HepG2 (cell line): ENCODE results near the gene MMP27. TPM values are rescaled to one million over a fixed set of nuclear protein-coding genes. Genes with fewer than 3 reads are reported as not detected.

Source experiments
- E2F2 ChIP-seq: sonication (generic); formaldehyde crosslinking; IDR thresholded peaks from 2 replicates; pipeline ENCODE4 v1.4.0; 2020; ENCODE audit warnings: missing genetic modification reagents, borderline replicate concordance
- HNF1A ChIP-seq, 2 experiments: sonication (generic) in 1 of 2; formaldehyde crosslinking in 1 of 2; IDR thresholded peaks; 2 replicates each; pipeline versions ENCODE4 v1.4.0 to v1.6.1; 2016 to 2020; ENCODE audit warnings: borderline replicate concordance in 1 of 2, low read depth in 1 of 2, mild to moderate bottlenecking in 1 of 2, missing genetic modification reagents in 1 of 2
- JUNB ChIP-seq: sonication (generic); formaldehyde crosslinking; IDR thresholded peaks from 2 replicates; pipeline ENCODE4 v1.8.0; 2022; ENCODE audit warnings: missing genetic modification reagents, mild to moderate bottlenecking, borderline replicate concordance
- NFATC3 ChIP-seq: sonication (generic); formaldehyde crosslinking; IDR thresholded peaks from 2 replicates; pipeline ENCODE4 v1.5.1; 2020; ENCODE audit warnings: mild to moderate bottlenecking, missing genetic modification reagents
- NR2C2 ChIP-seq: sonication (generic); formaldehyde crosslinking; IDR thresholded peaks from 2 replicates; pipeline ENCODE4 v1.4.0; 2020; ENCODE audit warnings: missing genetic modification reagents, mild to moderate bottlenecking, moderate library complexity, borderline replicate concordance
- PHB2 ChIP-seq: fragments of 450-650 bp; IDR thresholded peaks from 2 replicates; pipeline ENCODE4 v1.6.1; 2018; ENCODE audit not compliant: partially characterized antibody
- SNAPC4 ChIP-seq: sonication (generic); formaldehyde crosslinking; IDR thresholded peaks from 2 replicates; pipeline ENCODE4 v1.4.0; 2020; ENCODE audit warnings: mild to moderate bottlenecking, missing genetic modification reagents
- ZC3H4 ChIP-seq: sonication (generic); formaldehyde crosslinking; IDR thresholded peaks from 2 replicates; pipeline ENCODE4 v1.4.0; 2020; ENCODE audit warnings: missing genetic modification reagents, borderline replicate concordance
- ZNF101 ChIP-seq: sonication (generic); formaldehyde crosslinking; IDR thresholded peaks from 2 replicates; pipeline ENCODE4 v1.4.0; 2020; ENCODE audit warnings: mild to moderate bottlenecking, low read depth, missing genetic modification reagents, borderline replicate concordance
- ZNF354B ChIP-seq: sonication (generic); formaldehyde crosslinking; IDR thresholded peaks from 2 replicates; pipeline ENCODE4 v1.8.0; 2022; ENCODE audit warnings: mild to moderate bottlenecking, missing genetic modification reagents
- ZSCAN31 ChIP-seq: sonication (generic); formaldehyde crosslinking; IDR thresholded peaks from 2 replicates; pipeline ENCODE4 v1.5.0; 2020; ENCODE audit warnings: low read depth, mild to moderate bottlenecking, missing genetic modification reagents
- polyA plus RNA-seq, 8 experiments: library from polyadenylated mRNA; depleted of rRNA in 3 of 8; stranded (reverse) in 7 of 8; unstranded in 1 of 8; fragments of >200 nt; fragmentation: Illumina TruSeq in 4 of 8; extraction: Trizol in 4 of 8; gene quantifications; 2 replicates each; pipeline versions ENCODE4 v1.2.1 to v1.2.3, GENCODE V29; 2011 to 2016; ENCODE audit warnings: low read depth in 4 of 8, missing spikeins in 1 of 8, mixed read lengths in 1 of 8; ENCODE audit not compliant: insufficient read depth in 1 of 8
- total RNA-seq, 5 experiments: library from RNA; depleted of rRNA; stranded (reverse); fragments of >200 nt; fragmentation: Illumina TruSeq; extraction: Trizol; gene quantifications; 2 replicates each; pipeline ENCODE4 v1.2.3, GENCODE V29; 2016; ENCODE audit warnings: low read depth in 1 of 5

Gene MMP27
- total and polyA plus RNA-seq, 2 of the 13 experiments (the other 11 are each of a cell fraction or from before 2014, with no cell fraction given) = not detected

GRCh38 chr11:102717280-102717679, 11.7 kb upstream of the MMP27 start (continued):
- no peak for TF ChIP-seq HNF1A (IDR thresholded peaks at IDR 0.05; ENCODE audit: low read depth)
- no peak for TF ChIP-seq HNF1A (CRISPR knock-in tag; IDR thresholded peaks at IDR 0.05; ENCODE audit: borderline replicate concordance)
- no peak for TF ChIP-seq ZNF101 (CRISPR knock-in tag)
- TF ChIP-seq PHB2 = no peak
- no peak for TF ChIP-seq JUNB (CRISPR knock-in tag)
- TF ChIP-seq ZSCAN31 = no peak
- no peak for TF ChIP-seq NFATC3 (CRISPR knock-in tag)
- TF ChIP-seq ZNF354B (CRISPR knock-in tag) = no peak
- no peak for TF ChIP-seq E2F2 (CRISPR knock-in tag)
- TF ChIP-seq ZC3H4 (CRISPR knock-in tag) = no peak
- TF ChIP-seq NR2C2 (CRISPR knock-in tag) = no peak
- no peak for TF ChIP-seq SNAPC4
